ENCODE results near the gene HLA-DPA1.

- TF ChIP-seq, protein P1, sequence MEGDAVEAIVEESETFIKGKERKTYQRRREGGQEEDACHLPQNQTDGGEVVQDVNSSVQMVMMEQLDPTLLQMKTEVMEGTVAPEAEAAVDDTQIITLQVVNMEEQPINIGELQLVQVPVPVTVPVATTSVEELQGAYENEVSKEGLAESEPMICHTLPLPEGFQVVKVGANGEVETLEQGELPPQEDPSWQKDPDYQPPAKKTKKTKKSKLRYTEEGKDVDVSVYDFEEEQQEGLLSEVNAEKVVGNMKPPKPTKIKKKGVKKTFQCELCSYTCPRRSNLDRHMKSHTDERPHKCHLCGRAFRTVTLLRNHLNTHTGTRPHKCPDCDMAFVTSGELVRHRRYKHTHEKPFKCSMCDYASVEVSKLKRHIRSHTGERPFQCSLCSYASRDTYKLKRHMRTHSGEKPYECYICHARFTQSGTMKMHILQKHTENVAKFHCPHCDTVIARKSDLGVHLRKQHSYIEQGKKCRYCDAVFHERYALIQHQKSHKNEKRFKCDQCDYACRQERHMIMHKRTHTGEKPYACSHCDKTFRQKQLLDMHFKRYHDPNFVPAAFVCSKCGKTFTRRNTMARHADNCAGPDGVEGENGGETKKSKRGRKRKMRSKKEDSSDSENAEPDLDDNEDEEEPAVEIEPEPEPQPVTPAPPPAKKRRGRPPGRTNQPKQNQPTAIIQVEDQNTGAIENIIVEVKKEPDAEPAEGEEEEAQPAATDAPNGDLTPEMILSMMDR (IDR thresholded peaks at IDR 0.05) = no peak
- TF ChIP-seq POLR2A (IDR thresholded peaks at IDR 0.05) = no peak
These were observed 9.3 kb upstream of the HLA-DPA1 start for GRCh38 chr6:33082702-33083101.
